ENCODE data around the gene RECK. TPM values are rescaled to one million over a fixed set of nuclear protein-coding genes. Genes with fewer than 3 reads are reported as not detected.
"Not testable (repeated sequence)": the region's sequence is repeated elsewhere in the genome, so short reads cannot be mapped to it uniquely, and the experiment has no call there.

The RECK gene
- total RNA-seq, 1 experiment from 2014 or later, result 10.3 TPM

DNA sequence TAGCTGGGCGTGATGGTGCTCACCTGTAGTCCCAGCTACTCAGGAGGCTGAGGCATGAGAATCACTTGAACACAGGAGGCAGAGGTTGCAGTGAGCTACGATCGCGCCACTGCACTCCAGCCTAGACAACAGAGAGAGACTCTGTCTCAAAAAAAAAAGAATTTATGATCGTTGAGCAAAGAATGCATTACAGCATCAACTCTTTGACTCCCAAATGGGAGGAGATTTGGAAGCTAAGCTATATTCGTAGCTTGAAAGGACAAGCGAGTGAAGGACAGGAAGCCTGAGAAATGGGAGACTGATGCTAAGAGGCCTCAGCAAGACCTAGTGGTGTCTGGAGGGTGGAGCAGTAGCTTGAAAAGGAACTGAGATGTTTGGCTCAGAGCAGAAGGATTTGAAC lies 122.2 kb downstream of the RECK start:
- Histone ChIP-seq H3K27me3 (ENCODE audit: insufficient read depth, low read length) (no peaks in the 10 kb centered on the region), H3K79me2 (ENCODE audit: insufficient read depth, low read length) (no peaks in the 10 kb centered on the region), H3K23me2 (ENCODE audit: insufficient read length, low read depth, low read length, poor library complexity, severe bottlenecking) (no peaks in the 10 kb centered on the region), H3K27ac (ENCODE audit: insufficient read length, low read depth, low read length) (no peak overlapping the region), H3T11ph (ENCODE audit: low read length) (no peak overlapping the region), H4K8ac (replicated peaks; ENCODE audit: insufficient read length, low read depth, low read length) (no peak overlapping the region), H4K91ac (ENCODE audit: insufficient read length, low read depth, low read length) (no peak overlapping the region), H3K18ac (ENCODE audit: insufficient read length, low read depth, low read length) (no peak overlapping the region), H4K5ac (ENCODE audit: insufficient read length, low read depth, low read length) (no peak overlapping the region), H3K4me1 (ENCODE audit: insufficient read depth, low read length) (peaks cover 8% of the 10 kb centered on the region), H2BK20ac (ENCODE audit: low read depth, low read length, poor library complexity, severe bottlenecking) (no peak overlapping the region), H2BK120ac (ENCODE audit: low read depth, low read length, poor library complexity, severe bottlenecking) (no peak overlapping the region), H2AK5ac (ENCODE audit: insufficient read length, low read length) (no peak overlapping the region), H3K14ac (ENCODE audit: insufficient read depth, low read length) (no peak overlapping the region), H3K9ac (ENCODE audit: extremely low read depth, insufficient read length, low read length) (no peak overlapping the region), H2BK12ac (ENCODE audit: insufficient read length, low read depth, low read length) (no peak overlapping the region), H3K4me2 (ENCODE audit: insufficient read depth, insufficient read length, low read length) (no peak overlapping the region), H3K56ac (ENCODE audit: insufficient read length, low read depth, low read length) (no peak overlapping the region), H2AFZ (ENCODE audit: low read length) (no peak overlapping the region), H3K9me3 (ENCODE audit: control insufficient read depth, low read depth, low read length) (no peaks in the 10 kb centered on the region), H3K4ac (ENCODE audit: low read depth, low read length) (no peak overlapping the region), H2BK15ac (ENCODE audit: low read depth, low read length) (no peak overlapping the region), H3K79me1 (ENCODE audit: insufficient read depth, low read depth, low read length, poor library complexity, severe bottlenecking) (no peaks in the 10 kb centered on the region), H4K20me1 (ENCODE audit: control insufficient read depth, insufficient read depth, insufficient read length) (no peaks in the 10 kb centered on the region), H3K23ac (ENCODE audit: insufficient read length, low read depth, low read length) (no peak overlapping the region), H2BK5ac (ENCODE audit: insufficient read length, low read length) (no peak overlapping the region)
- no peak overlapping the region for H3K4me3 Mint-ChIP-seq
- H3K36me3 Mint-ChIP-seq (ENCODE audit: insufficient read depth in 1 of 3, low read depth in 3 of 3), result peaks cover 6 to 29% (median 7%) of the 10 kb centered on the region in 3 experiments; a peak in 5 of 7 replicates
- H3K9me3 Mint-ChIP-seq, result peaks cover 16 to 22% of the 10 kb centered on the region in 2 experiments
- H3K27ac Mint-ChIP-seq, result no peak overlapping the region
- no CpG with 5 or more reads among the region's 7 CpGs for WGBS (ENCODE audit: extremely low coverage, insufficient read length, low lambda C conversion rate)
- H3K4me1 Mint-ChIP-seq, result peaks cover 25 to 29% of the 10 kb centered on the region in 2 experiments
- H3K27me3 Mint-ChIP-seq (ENCODE audit: low read depth), result no peaks in the 10 kb centered on the region; the same call in 1 of the 2 replicates
- DNase-seq, result no peak
- TF ChIP-seq, protein P1, sequence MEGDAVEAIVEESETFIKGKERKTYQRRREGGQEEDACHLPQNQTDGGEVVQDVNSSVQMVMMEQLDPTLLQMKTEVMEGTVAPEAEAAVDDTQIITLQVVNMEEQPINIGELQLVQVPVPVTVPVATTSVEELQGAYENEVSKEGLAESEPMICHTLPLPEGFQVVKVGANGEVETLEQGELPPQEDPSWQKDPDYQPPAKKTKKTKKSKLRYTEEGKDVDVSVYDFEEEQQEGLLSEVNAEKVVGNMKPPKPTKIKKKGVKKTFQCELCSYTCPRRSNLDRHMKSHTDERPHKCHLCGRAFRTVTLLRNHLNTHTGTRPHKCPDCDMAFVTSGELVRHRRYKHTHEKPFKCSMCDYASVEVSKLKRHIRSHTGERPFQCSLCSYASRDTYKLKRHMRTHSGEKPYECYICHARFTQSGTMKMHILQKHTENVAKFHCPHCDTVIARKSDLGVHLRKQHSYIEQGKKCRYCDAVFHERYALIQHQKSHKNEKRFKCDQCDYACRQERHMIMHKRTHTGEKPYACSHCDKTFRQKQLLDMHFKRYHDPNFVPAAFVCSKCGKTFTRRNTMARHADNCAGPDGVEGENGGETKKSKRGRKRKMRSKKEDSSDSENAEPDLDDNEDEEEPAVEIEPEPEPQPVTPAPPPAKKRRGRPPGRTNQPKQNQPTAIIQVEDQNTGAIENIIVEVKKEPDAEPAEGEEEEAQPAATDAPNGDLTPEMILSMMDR (conservative IDR thresholded peaks at IDR 0.05), result no peak

DNA sequence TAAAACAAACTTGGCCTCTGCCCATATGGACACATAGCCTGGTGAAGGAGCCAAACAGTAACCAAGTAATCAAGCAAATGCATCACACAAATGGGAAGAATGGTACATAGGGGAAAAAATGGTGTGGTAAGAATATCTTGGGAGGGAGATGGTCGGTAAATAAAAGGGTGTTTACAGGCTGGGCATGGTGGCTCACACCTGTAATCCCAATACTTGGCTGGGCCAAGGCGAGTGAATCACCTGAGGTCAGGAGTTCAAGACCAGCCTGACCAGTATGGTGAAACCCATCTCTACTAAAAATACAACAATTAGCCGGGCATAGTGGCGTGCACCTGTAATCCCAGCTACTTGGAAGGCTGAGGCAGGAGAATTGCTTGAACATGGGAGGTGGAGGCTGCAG lies 122.8 kb downstream of the RECK start:
- H3K27ac Mint-ChIP-seq; H3K4me2 ChIP-seq (ENCODE audit: insufficient read depth, insufficient read length, low read length); H3K18ac ChIP-seq (ENCODE audit: insufficient read length, low read depth, low read length); H3K23ac ChIP-seq (ENCODE audit: insufficient read length, low read depth, low read length); H4K91ac ChIP-seq (ENCODE audit: insufficient read length, low read depth, low read length); H2BK15ac ChIP-seq (ENCODE audit: low read depth, low read length); H2BK12ac ChIP-seq (ENCODE audit: insufficient read length, low read depth, low read length); H2AFZ ChIP-seq (ENCODE audit: low read length); H3K4ac ChIP-seq (ENCODE audit: low read depth, low read length); H3K27me3 Mint-ChIP-seq (ENCODE audit: low read depth); H3T11ph ChIP-seq (ENCODE audit: low read length); H2BK120ac ChIP-seq (ENCODE audit: low read depth, low read length, poor library complexity, severe bottlenecking); H3K27ac ChIP-seq (ENCODE audit: insufficient read length, low read depth, low read length); H3K14ac ChIP-seq (ENCODE audit: insufficient read depth, low read length); H2BK5ac ChIP-seq (ENCODE audit: insufficient read length, low read length); H4K20me1 ChIP-seq (ENCODE audit: control insufficient read depth, insufficient read depth, insufficient read length); H3K9me3 ChIP-seq (ENCODE audit: control insufficient read depth, low read depth, low read length); H3K9ac ChIP-seq (ENCODE audit: extremely low read depth, insufficient read length, low read length); H2BK20ac ChIP-seq (ENCODE audit: low read depth, low read length, poor library complexity, severe bottlenecking); H3K79me2 ChIP-seq (ENCODE audit: insufficient read depth, low read length); H3K27me3 ChIP-seq (ENCODE audit: insufficient read depth, low read length); H4K8ac ChIP-seq (replicated peaks; ENCODE audit: insufficient read length, low read depth, low read length); DNase-seq; H2AK5ac ChIP-seq (ENCODE audit: insufficient read length, low read length); H3K56ac ChIP-seq (ENCODE audit: insufficient read length, low read depth, low read length); H3K4me3 Mint-ChIP-seq; H4K5ac ChIP-seq (ENCODE audit: insufficient read length, low read depth, low read length); H3K79me1 ChIP-seq (ENCODE audit: insufficient read depth, low read depth, low read length, poor library complexity, severe bottlenecking); H3K23me2 ChIP-seq (ENCODE audit: insufficient read length, low read depth, low read length, poor library complexity, severe bottlenecking): not testable (repeated sequence)
- WGBS (ENCODE audit: extremely low coverage, insufficient read length, low lambda C conversion rate), result no CpG with 5 or more reads among the region's 4 CpGs
- Mint-ChIP-seq H3K4me1 (peaks cover 30 to 35% of the 10 kb centered on the region in 2 experiments), H3K9me3 (peaks cover 16 to 22% of the 10 kb centered on the region in 2 experiments), H3K36me3 (ENCODE audit: insufficient read depth in 1 of 3, low read depth in 3 of 3) (peaks cover 6 to 29% (median 7%) of the 10 kb centered on the region in 3 experiments; a peak in 5 of 7 replicates)
- peaks cover 10% of the 10 kb centered on the region for H3K4me1 ChIP-seq (ENCODE audit: insufficient read depth, low read length)

Data from H9 (cell line).